Endodermal cell (in vitro differentiated cells): ENCODE measurements around the gene PRDM15. TPM values are rescaled to one million over a fixed set of nuclear protein-coding genes. Genes with fewer than 3 reads are reported as not detected.

Experiments used
- DNase-seq: peaks from one replicate; pipeline ENCODE4 v3.0.0-alpha.2; 2017
- H3K27ac ChIP-seq: 2 replicates; pipeline ENCODE4 v1.5.1; 2013; ENCODE audit warnings: mild to moderate bottlenecking, low read depth, low read length, moderate library complexity
- H3K27me3 ChIP-seq: 2 replicates; pipeline ENCODE4 v1.6.1; 2013; ENCODE audit warnings: mild to moderate bottlenecking, low read length, moderate library complexity; ENCODE audit not compliant: insufficient read depth, control insufficient read depth, poor library complexity, severe bottlenecking
- H3K36me3 ChIP-seq: 2 replicates; pipeline ENCODE4 v1.7.0; 2013; ENCODE audit warnings: mild to moderate bottlenecking, low read length, moderate library complexity; ENCODE audit not compliant: control insufficient read depth, insufficient read depth
- H3K4me1 ChIP-seq: one replicate; pipeline ENCODE4 v1.7.0; 2013; ENCODE audit warnings: low read length; ENCODE audit not compliant: control insufficient read depth, insufficient read depth
- H3K4me3 ChIP-seq: 2 replicates; pipeline ENCODE4 v1.5.1; 2013; ENCODE audit warnings: mild to moderate bottlenecking, low read length, moderate library complexity
- H3K9ac ChIP-seq: 2 replicates; pipeline ENCODE4 v1.6.1; 2013; ENCODE audit warnings: mild to moderate bottlenecking, low read length, moderate library complexity; ENCODE audit not compliant: poor library complexity, severe bottlenecking; ENCODE audit errors: extremely low read depth
- H3K9me3 ChIP-seq: 2 replicates; pipeline ENCODE4 v1.6.1; 2013; ENCODE audit warnings: mild to moderate bottlenecking, low read length, moderate library complexity; ENCODE audit not compliant: control insufficient read depth
- H3K27ac Mint-ChIP-seq: 2 replicates; pipeline ENCODE4 v1.8.0; 2020; ENCODE audit warnings: mixed read lengths
- H3K27me3 Mint-ChIP-seq: 2 replicates; pipeline ENCODE4 v1.8.0; 2021; ENCODE audit warnings: mild to moderate bottlenecking, mixed read lengths; ENCODE audit not compliant: insufficient read depth
- H3K36me3 Mint-ChIP-seq: 2 replicates; pipeline ENCODE4 v1.8.0; 2020; ENCODE audit warnings: low read depth, mixed read lengths
- H3K4me1 Mint-ChIP-seq: 2 replicates; pipeline ENCODE4 v1.8.0; 2020; ENCODE audit warnings: mixed read lengths
- H3K4me3 Mint-ChIP-seq: 2 replicates; pipeline ENCODE4 v1.8.0; 2020; ENCODE audit warnings: mild to moderate bottlenecking, moderate library complexity, mixed read lengths
- H3K9me3 Mint-ChIP-seq: 2 replicates; pipeline ENCODE4 v1.8.0; 2020; ENCODE audit warnings: mild to moderate bottlenecking, mixed read lengths
- WGBS, 2 experiments: methylation state at CpG; one replicate each; pipeline versions ENCODE4 v1.1.5 to v1.1.7; 2013; ENCODE audit warnings: missing lambda C conversion rate in 2 of 2, mixed read lengths in 1 of 2; ENCODE audit not compliant: insufficient coverage in 1 of 2, insufficient read length in 1 of 2; 5-methylcytosine and 5-hydroxymethylcytosine counted together
- total RNA-seq, 2 donors: library from RNA; stranded (reverse); fragmentation: NEBNext Ultra II Directional in 1 of 2; extraction: Animal tissue kit (Norgen Biotek cat#: 25700) in 1 of 2; gene quantifications; 2 replicates in 1 of 2; 3 replicates in 1 of 2; pipeline ENCODE4 v1.2.1, GENCODE V29; 2021
- TF ChIP-seq, protein P1 (sequence below): fragments of 200-600 bp; sonication (generic); conservative IDR thresholded peaks from 2 replicates; pipeline ENCODE4 v1.5.0; 2021; ENCODE audit warnings: antibody characterized with exemption, mild to moderate bottlenecking

PRDM15 gene
- total RNA-seq, 2 donors from 2014 or later, result 8.8 to 10.1 TPM

DNA sequence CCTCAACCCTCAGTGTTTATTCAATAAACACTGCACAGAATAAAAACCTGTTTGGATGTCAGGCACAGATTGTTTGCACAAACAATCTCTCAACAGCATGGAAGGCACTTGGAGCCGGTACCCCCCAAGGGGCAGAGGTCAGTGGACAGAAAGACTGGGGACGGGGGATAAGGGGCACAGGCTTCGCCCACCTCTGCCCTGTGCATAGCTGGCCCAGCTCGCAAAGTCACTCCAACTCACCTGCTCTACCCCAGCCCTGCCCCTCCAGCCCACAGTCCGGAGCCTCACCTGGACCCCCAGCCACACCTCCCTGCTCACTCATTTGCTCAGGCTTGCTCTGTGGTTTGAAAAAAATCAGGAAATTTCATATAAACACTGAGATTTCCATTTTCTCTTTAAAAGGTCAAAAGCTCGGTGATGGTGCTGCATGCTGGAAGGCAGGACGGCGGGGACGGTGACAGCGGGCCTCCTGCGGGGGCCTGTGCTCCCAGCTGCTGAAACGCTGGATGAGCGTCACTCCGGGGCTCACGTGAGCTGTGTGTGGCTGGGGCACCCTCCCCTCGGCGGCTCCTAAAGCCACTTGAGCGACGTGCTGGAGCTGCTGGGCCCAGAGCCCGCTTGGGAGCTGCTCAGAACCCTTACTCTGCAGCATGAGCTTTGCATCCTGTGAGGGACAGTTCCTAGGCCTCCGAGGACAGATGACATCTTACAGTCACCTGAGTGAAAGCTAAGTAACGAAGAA lies 54.5 kb downstream of the PRDM15 start:
- H3K4me1 Mint-ChIP-seq, result no peaks in the 10 kb centered on the region
- peaks cover 6% of the 10 kb centered on the region for H3K36me3 Mint-ChIP-seq
- no peak overlapping the region for H3K4me3 Mint-ChIP-seq
- Histone ChIP-seq H3K36me3 (peaks cover 8% of the 10 kb centered on the region), H3K4me3 (no peak overlapping the region), H3K4me1 (no peaks in the 10 kb centered on the region), H3K9ac (no peak overlapping the region), H3K9me3 (no peaks in the 10 kb centered on the region), H3K27me3 (no peaks in the 10 kb centered on the region), H3K27ac (no peak overlapping the region)
- TF ChIP-seq, protein P1, sequence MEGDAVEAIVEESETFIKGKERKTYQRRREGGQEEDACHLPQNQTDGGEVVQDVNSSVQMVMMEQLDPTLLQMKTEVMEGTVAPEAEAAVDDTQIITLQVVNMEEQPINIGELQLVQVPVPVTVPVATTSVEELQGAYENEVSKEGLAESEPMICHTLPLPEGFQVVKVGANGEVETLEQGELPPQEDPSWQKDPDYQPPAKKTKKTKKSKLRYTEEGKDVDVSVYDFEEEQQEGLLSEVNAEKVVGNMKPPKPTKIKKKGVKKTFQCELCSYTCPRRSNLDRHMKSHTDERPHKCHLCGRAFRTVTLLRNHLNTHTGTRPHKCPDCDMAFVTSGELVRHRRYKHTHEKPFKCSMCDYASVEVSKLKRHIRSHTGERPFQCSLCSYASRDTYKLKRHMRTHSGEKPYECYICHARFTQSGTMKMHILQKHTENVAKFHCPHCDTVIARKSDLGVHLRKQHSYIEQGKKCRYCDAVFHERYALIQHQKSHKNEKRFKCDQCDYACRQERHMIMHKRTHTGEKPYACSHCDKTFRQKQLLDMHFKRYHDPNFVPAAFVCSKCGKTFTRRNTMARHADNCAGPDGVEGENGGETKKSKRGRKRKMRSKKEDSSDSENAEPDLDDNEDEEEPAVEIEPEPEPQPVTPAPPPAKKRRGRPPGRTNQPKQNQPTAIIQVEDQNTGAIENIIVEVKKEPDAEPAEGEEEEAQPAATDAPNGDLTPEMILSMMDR, result no peak
- 84 to 85% methylated on average over 16 to 22 of the region's 22 CpGs for WGBS, 2 experiments
- no peak for DNase-seq
- H3K27me3 Mint-ChIP-seq, result no peaks in the 10 kb centered on the region
- H3K27ac Mint-ChIP-seq, result no peak overlapping the region
- no peaks in the 10 kb centered on the region for H3K9me3 Mint-ChIP-seq

DNA sequence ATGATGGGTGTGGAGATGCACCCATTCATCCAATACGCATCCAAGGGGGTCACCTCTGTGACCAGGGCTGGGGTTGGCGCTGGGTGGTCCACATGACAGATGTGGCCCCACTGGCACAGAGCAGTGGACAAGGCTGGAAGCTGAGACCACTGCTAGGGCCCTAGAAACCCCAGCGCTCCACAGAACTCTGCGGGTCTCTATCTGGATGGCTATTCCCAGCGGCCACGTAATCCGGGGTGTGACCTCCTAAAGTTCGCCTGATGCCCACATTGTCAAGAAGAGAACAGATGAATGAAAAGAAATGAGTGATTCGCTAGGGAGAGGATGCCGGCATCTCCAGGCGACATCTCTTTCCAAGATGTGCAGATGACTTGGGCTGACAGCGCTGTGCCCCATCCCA lies 55.2 kb downstream of the PRDM15 start:
- no peaks in the 10 kb centered on the region for H3K27me3 ChIP-seq
- H3K4me1 Mint-ChIP-seq, result no peaks in the 10 kb centered on the region
- no peak overlapping the region for H3K27ac ChIP-seq
- WGBS, 2 experiments, result 95 to 100% methylated on average over 6 to 12 of the region's 12 CpGs
- H3K4me3 Mint-ChIP-seq, result no peak overlapping the region
- no peaks in the 10 kb centered on the region for H3K9me3 ChIP-seq
- peaks cover 6% of the 10 kb centered on the region for H3K36me3 Mint-ChIP-seq
- no peaks in the 10 kb centered on the region for H3K4me1 ChIP-seq
- H3K27ac Mint-ChIP-seq, result no peak overlapping the region
- no peak for DNase-seq
- H3K4me3 ChIP-seq, result no peak overlapping the region
- H3K36me3 ChIP-seq, result peaks cover 8% of the 10 kb centered on the region
- H3K9me3 Mint-ChIP-seq, result no peaks in the 10 kb centered on the region
- TF ChIP-seq, protein P1, result no peak
- no peak overlapping the region for H3K9ac ChIP-seq
- H3K27me3 Mint-ChIP-seq, result no peaks in the 10 kb centered on the region

DNA sequence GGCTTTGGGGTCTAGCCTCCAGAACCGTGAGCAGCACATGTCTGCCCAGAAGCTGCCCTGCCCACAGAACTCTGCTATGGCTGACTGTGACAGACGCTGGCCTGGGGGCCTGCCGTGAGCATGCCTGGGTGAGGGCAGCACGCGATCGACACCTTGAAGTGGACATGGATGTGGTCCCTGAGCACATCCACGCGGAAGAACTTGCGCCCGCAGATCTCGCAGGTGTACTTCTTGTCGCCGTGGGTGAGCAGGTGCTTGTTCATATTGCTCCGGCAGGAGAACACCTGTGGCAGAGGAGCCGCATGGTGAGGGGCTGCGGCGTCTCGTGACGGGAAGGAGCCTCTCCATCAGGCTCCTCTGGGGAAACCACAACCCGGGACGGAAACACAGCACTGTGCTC lies 56.0 kb downstream of the PRDM15 start:
- Histone ChIP-seq H3K9me3 (no peaks in the 10 kb centered on the region), H3K27me3 (no peaks in the 10 kb centered on the region), H3K9ac (no peak overlapping the region), H3K36me3 (peaks cover 8% of the 10 kb centered on the region), H3K27ac (no peak overlapping the region), H3K4me1 (no peaks in the 10 kb centered on the region), H3K4me3 (no peak overlapping the region)
- Mint-ChIP-seq H3K4me1 (no peaks in the 10 kb centered on the region), H3K27me3 (no peaks in the 10 kb centered on the region), H3K9me3 (no peaks in the 10 kb centered on the region), H3K36me3 (peaks cover 6% of the 10 kb centered on the region), H3K27ac (no peak overlapping the region), H3K4me3 (no peak overlapping the region)
- no peak for DNase-seq
- TF ChIP-seq, protein P1, result no peak
- WGBS, 2 experiments, result 94 to 97% methylated on average over 21 of the region's 21 CpGs
